ENCODE data around the gene CD302. TPM values are rescaled to one million over a fixed set of nuclear protein-coding genes. Genes with fewer than 3 reads are reported as not detected.
"Not testable (repeated sequence)": the region's sequence is repeated elsewhere in the genome, so short reads cannot be mapped to it uniquely, and the experiment has no call there.

The CD302 gene
- total RNA-seq, 2 donors from 2014 or later = 30.0 to 31.1 TPM

- DNase-seq = no peak
- no peak for ATAC-seq
- Histone ChIP-seq H3K9me3 (no peaks in the 10 kb centered on the region), H3K4me3 (no peak overlapping the region), H3K36me3 (replicated peaks in 1 of 2; ENCODE audit: insufficient read depth in 1 of 2, low read depth in 2 of 2) (no peaks in the 10 kb centered on the region), H3K27ac (no peak overlapping the region), H3K27me3 (no peaks in the 10 kb centered on the region), H3K4me1 (no peaks in the 10 kb centered on the region)
- WGBS, 2 donors = 81 to 84% methylated on average over 7 of the region's 7 CpGs
- TF ChIP-seq POLR2A (IDR thresholded peaks at IDR 0.05) (no peak), CTCF (IDR thresholded peaks at IDR 0.05) (no peak)
- intact Hi-C loops (cut with DNase I) = no loop called here
Measured at GRCh38 chr2:159832026-159832425, 34.0 kb upstream of the CD302 start.

GRCh38 chr2:159829376-159829775 lies 31.4 kb upstream of the CD302 start:
- intact Hi-C loops (cut with DNase I) = no loop called here
- no peak for TF ChIP-seq CTCF (IDR thresholded peaks at IDR 0.05)
- Histone ChIP-seq H3K4me3 (no peak overlapping the region), H3K27ac (no peak overlapping the region), H3K4me1 (no peaks in the 10 kb centered on the region), H3K36me3 (replicated peaks in 1 of 2; ENCODE audit: insufficient read depth in 1 of 2, low read depth in 2 of 2) (no peaks in the 10 kb centered on the region), H3K9me3 (no peaks in the 10 kb centered on the region), H3K27me3 (no peaks in the 10 kb centered on the region)
- no peak for ATAC-seq
- DNase-seq = no peak
- WGBS, 2 donors = 84 to 92% methylated on average over 1 of the region's 1 CpG

GRCh38 chr2:159828738-159829137 lies 30.7 kb upstream of the CD302 start:
- no peak for ATAC-seq
- intact Hi-C loops (cut with DNase I) = no loop called here

GRCh38 chr2:159822478-159822833 lies 24.4 kb upstream of the CD302 start:
- H3K27me3 ChIP-seq, ATAC-seq: not testable (repeated sequence)
- 75 to 87% methylated on average over 2 to 4 of the region's 4 CpGs for WGBS, 2 donors

More at GRCh38 chr2:159828738-159829137, 30.7 kb upstream of the CD302 start:
- no peaks in the 10 kb centered on the region for H3K36me3 ChIP-seq (replicated peaks in 1 of 2; ENCODE audit: insufficient read depth in 1 of 2, low read depth in 2 of 2)
- H3K9me3 ChIP-seq = no peaks in the 10 kb centered on the region
- H3K27me3 ChIP-seq = no peaks in the 10 kb centered on the region
- 85 to 90% methylated on average over 2 of the region's 2 CpGs for WGBS, 2 donors
- DNase-seq = no peak
- H3K4me3 ChIP-seq = no peak overlapping the region
- H3K27ac ChIP-seq = no peak overlapping the region
- no peak for TF ChIP-seq CTCF (IDR thresholded peaks at IDR 0.05)
- no peak for TF ChIP-seq POLR2A (IDR thresholded peaks at IDR 0.05)
- H3K4me1 ChIP-seq = no peaks in the 10 kb centered on the region

GRCh38 chr2:159821775-159822477 lies 23.9 kb upstream of the CD302 start:
- ATAC-seq; H3K27ac ChIP-seq; H3K4me3 ChIP-seq; H3K4me1 ChIP-seq; H3K9me3 ChIP-seq; DNase-seq; H3K36me3 ChIP-seq (replicated peaks in 1 of 2; ENCODE audit: insufficient read depth in 1 of 2, low read depth in 2 of 2); H3K27me3 ChIP-seq; intact Hi-C loops (cut with DNase I): not testable (repeated sequence)
- 74 to 82% methylated on average over 9 to 11 of the region's 11 CpGs for WGBS, 2 donors

More at GRCh38 chr2:159822478-159822833, 24.4 kb upstream of the CD302 start:
- H3K9me3 ChIP-seq; intact Hi-C loops (cut with DNase I); H3K4me1 ChIP-seq; DNase-seq; H3K4me3 ChIP-seq; H3K36me3 ChIP-seq (replicated peaks in 1 of 2; ENCODE audit: insufficient read depth in 1 of 2, low read depth in 2 of 2); H3K27ac ChIP-seq: not testable (repeated sequence)

GRCh38 chr2:159818940-159819339 lies 20.9 kb upstream of the CD302 start:
- H3K36me3 ChIP-seq (replicated peaks in 1 of 2; ENCODE audit: insufficient read depth in 1 of 2, low read depth in 2 of 2) = no peaks in the 10 kb centered on the region
- no peaks in the 10 kb centered on the region for H3K27me3 ChIP-seq
- TF ChIP-seq CTCF (IDR thresholded peaks at IDR 0.05) (no peak), POLR2A (IDR thresholded peaks at IDR 0.05) (no peak)
- ATAC-seq = peak; percentile 47
- 53 to 63% methylated on average over 6 of the region's 6 CpGs for WGBS, 2 donors
- H3K4me3 ChIP-seq = no peak overlapping the region
- intact Hi-C loops (cut with DNase I) = no loop called here
- no peak overlapping the region for H3K27ac ChIP-seq
- no peaks in the 10 kb centered on the region for H3K4me1 ChIP-seq
- DNase-seq = no peak
- H3K9me3 ChIP-seq = no peaks in the 10 kb centered on the region

Measured in body of pancreas (tissue), 4 donors.